Endothelial cell of umbilical vein (primary cell): ENCODE measurements around the gene CDKN1C. TPM values are rescaled to one million over a fixed set of nuclear protein-coding genes. Genes with fewer than 3 reads are reported as not detected.

Experiments used
- BruUV-seq: library from RNA; stranded (reverse); fragments of 400-500 nt; replicated peaks from 2 replicates; lab custom pipeline; 2021; lab: Mats Ljungman, UMichigan
- CTCF ChIA-PET: fragments of 300-600, 350-600 bp; sonication (Branson Sonifier 250); formaldehyde crosslinking; loops from one replicate; lab custom pipeline; 2021; ENCODE audit warnings: antibody characterized with exemption, inconsistent platforms; lab: Charles Lee
- POLR2A ChIA-PET: fragments of 300-600, 350-600 bp; sonication (Branson Sonifier 250); formaldehyde crosslinking; loops from one replicate; lab custom pipeline; 2021; ENCODE audit warnings: antibody characterized with exemption, inconsistent platforms; lab: Charles Lee
- DNase-seq: peaks from one replicate; pipeline ENCODE4 v3.0.0-alpha.2; 2011; ENCODE audit warnings: low read depth, low spot score
- FAIRE-seq: peaks from 2 replicates; lab custom pipeline; 2011; peaks lifted over from hg19 to GRCh38; lab: Jason Lieb, UNC
- H2AFZ ChIP-seq: 2 replicates; pipeline ENCODE4 v1.6.0; 2012; ENCODE audit warnings: low read depth, low read length, control low read depth, inconsistent platforms
- H3K27ac ChIP-seq: 2 replicates; pipeline ENCODE4 v1.5.1; 2011; ENCODE audit warnings: low read depth, mild to moderate bottlenecking, control low read depth, low read length, moderate library complexity; ENCODE audit not compliant: insufficient read depth
- H3K27me3 ChIP-seq, 2 experiments: 2 replicates each; pipeline versions ENCODE4 v1.6.0 to v1.6.1; 2011; ENCODE audit warnings: low read length in 2 of 2, mixed read lengths in 1 of 2; ENCODE audit not compliant: control insufficient read depth in 2 of 2, insufficient read depth in 2 of 2
- H3K36me3 ChIP-seq, 2 experiments: 2 replicates in 1 of 2; 3 replicates in 1 of 2; pipeline ENCODE4 v1.5.1; 2011; ENCODE audit warnings: low read length in 2 of 2, mild to moderate bottlenecking in 1 of 2, moderate library complexity in 1 of 2; ENCODE audit not compliant: control insufficient read depth in 2 of 2, insufficient read depth in 2 of 2; ENCODE audit errors: extremely low read depth in 1 of 2
- H3K4me1 ChIP-seq: 3 replicates; pipeline ENCODE4 v1.5.1; 2011; ENCODE audit warnings: mild to moderate bottlenecking, low read length; ENCODE audit not compliant: control insufficient read depth, insufficient read depth; ENCODE audit errors: extremely low read depth
- H3K4me2 ChIP-seq: 2 replicates; pipeline ENCODE4 v1.6.1; 2011; ENCODE audit warnings: low read length, control low read depth, mixed read lengths; ENCODE audit not compliant: insufficient read depth
- H3K4me3 ChIP-seq, 3 experiments: fragments of 200-600 bp in 1 of 3; sonication (generic), shearing (Covaris generic) in 1 of 3; replicated peaks in 1 of 3; 2 replicates each; pipeline ENCODE4 v1.5.1; 2011 to 2016; ENCODE audit warnings: control low read depth in 3 of 3, low read length in 3 of 3, mild to moderate bottlenecking in 2 of 3, inconsistent platforms in 1 of 3, low read depth in 1 of 3, moderate library complexity in 1 of 3; ENCODE audit not compliant: insufficient read depth in 1 of 3
- H3K79me2 ChIP-seq: 2 replicates; pipeline ENCODE4 v1.6.0; 2012; ENCODE audit warnings: low read length, inconsistent platforms; ENCODE audit not compliant: control insufficient read depth, insufficient read depth
- H3K9ac ChIP-seq: replicated peaks from 2 replicates; pipeline ENCODE3; 2011; ENCODE audit warnings: low read length, control low read depth; ENCODE audit not compliant: insufficient read depth; ENCODE audit errors: extremely low read depth
- H3K9me1 ChIP-seq: replicated peaks from 3 replicates; pipeline ENCODE4 v1.6.0; 2011; ENCODE audit warnings: mild to moderate bottlenecking, low read length; ENCODE audit not compliant: control insufficient read depth, insufficient read depth; ENCODE audit errors: extremely low read depth
- H3K9me3 ChIP-seq: replicated peaks from 2 replicates; pipeline ENCODE4 v1.5.1; 2012; ENCODE audit warnings: low read length, inconsistent platforms; ENCODE audit not compliant: control insufficient read depth, insufficient read depth
- H4K20me1 ChIP-seq: replicated peaks from 2 replicates; pipeline ENCODE3; 2011; ENCODE audit warnings: mild to moderate bottlenecking, low read length; ENCODE audit not compliant: control insufficient read depth, insufficient read depth; ENCODE audit errors: extremely low read depth
- CTCF ChIP-seq, 2 donors: IDR thresholded peaks; 1 replicate in 1 of 2; 2 replicates in 1 of 2; pipeline ENCODE4 v1.5.1; 2011; ENCODE audit warnings: low read length in 2 of 2, mild to moderate bottlenecking in 2 of 2, moderate library complexity in 2 of 2, control low read depth in 1 of 2, inconsistent platforms in 1 of 2, low read depth in 1 of 2; ENCODE audit not compliant: insufficient read depth in 1 of 2; ENCODE audit errors: extremely low read depth in 1 of 2
- FOS ChIP-seq: IDR thresholded peaks from 2 replicates; pipeline ENCODE4 v1.6.1; 2011; ENCODE audit warnings: mild to moderate bottlenecking, low read length, moderate library complexity, borderline replicate concordance; ENCODE audit not compliant: insufficient read depth
- GATA2 ChIP-seq: IDR thresholded peaks from 2 replicates; pipeline ENCODE4 v1.7.0; 2011; ENCODE audit warnings: low read depth, mild to moderate bottlenecking, moderate library complexity, mixed read lengths, low read length; ENCODE audit not compliant: insufficient read length, insufficient read depth
- JUN ChIP-seq: IDR thresholded peaks from 2 replicates; pipeline ENCODE4 v1.6.1; 2011; ENCODE audit warnings: borderline replicate concordance, low read depth; ENCODE audit not compliant: insufficient read length, insufficient read depth
- MAX ChIP-seq: IDR thresholded peaks from 2 replicates; pipeline ENCODE4 v1.6.1; 2011; ENCODE audit not compliant: insufficient read depth, insufficient read length
- MYC ChIP-seq: IDR thresholded peaks from one replicate; pipeline ENCODE4 v1.6.1; 2011; ENCODE audit warnings: mild to moderate bottlenecking, low read depth, low read length
- POLR2A ChIP-seq: IDR thresholded peaks from 2 replicates; pipeline ENCODE4 v1.6.1; 2012; ENCODE audit warnings: low read depth, mild to moderate bottlenecking, control low read depth, low read length
- POLR2AphosphoS5 ChIP-seq: IDR thresholded peaks from 2 replicates; pipeline ENCODE4 v1.6.1; 2012; ENCODE audit warnings: low read depth, mild to moderate bottlenecking, control low read depth, low read length, moderate library complexity; ENCODE audit not compliant: insufficient read depth
- dilution Hi-C: fragments of 300-500 bp; cut with MboI; formaldehyde crosslinking; loops from one replicate; pipeline ENCODE4 v1.15.0; 2019; ENCODE audit warnings: low sequenced_read_pairs; ENCODE audit not compliant: extremely low pct_ligation_motif_present
- intact Hi-C: fragments of 100-400 bp; cut with micrococcal nuclease; formaldehyde crosslinking; loops from one replicate; pipeline ENCODE4 v1.10.0; 2022
- polyA plus RNA-seq, 4 experiments: library from polyadenylated mRNA; depleted of rRNA in 3 of 4; stranded (reverse) in 3 of 4; unstranded in 1 of 4; fragments of >200 nt; gene quantifications; 2 replicates each; pipeline versions ENCODE4 v1.2.1 to v1.2.3, GENCODE V29; 2011 to 2012; ENCODE audit warnings: missing spikeins in 1 of 4
- total RNA-seq: library from RNA; stranded (reverse); gene quantifications from 2 replicates; pipeline ENCODE4 v1.2.3, GENCODE V29; 2021

The CDKN1C gene
- total and polyA plus RNA-seq, 2 donors (not counting 3 experiments of a cell fraction or from before 2014, with no cell fraction given) = 4.1 to 9.0 TPM

GRCh38 chr11:2877474-2877873, 8.1 kb downstream of the CDKN1C start:
- BruUV-seq = no TSS peak
- H3K27me3 ChIP-seq = peaks cover 0 to 2% of the 10 kb centered on the region in 2 experiments
- H3K27ac ChIP-seq = no peak overlapping the region
- H3K9me1 ChIP-seq = no peaks in the 10 kb centered on the region
- intact Hi-C loops (no loop called here), dilution Hi-C loops (no loop called here)
- TF ChIP-seq MYC (no peak), CTCF (IDR thresholded peaks at IDR 0.05; ENCODE audit: extremely low read depth in 1 of 2, insufficient read depth in 1 of 2, low read depth in 1 of 2, low read length in 2 of 2) (no peak), FOS (no peak), MAX (no peak), POLR2A (no peak), POLR2AphosphoS5 (no peak), JUN (no peak), GATA2 (no peak)
- POLR2A ChIA-PET = no interaction called here
- H3K4me1 ChIP-seq = no peaks in the 10 kb centered on the region
- no peak for DNase-seq
- CTCF ChIA-PET = interaction anchor here (1.4 to 1.6 kb wide), 2 partner anchors 344 to 346 kb away, joined by 4 to 5 read pairs; no protein-coding TSS in a partner anchor
- H4K20me1 ChIP-seq = no peaks in the 10 kb centered on the region
- H2AFZ ChIP-seq = no peak overlapping the region
- no peak overlapping the region for H3K4me2 ChIP-seq
- H3K4me3 ChIP-seq = no peak overlapping the region
- no peak for FAIRE-seq
- no peaks in the 10 kb centered on the region for H3K36me3 ChIP-seq
- H3K9ac ChIP-seq = no peak overlapping the region
- H3K79me2 ChIP-seq = no peaks in the 10 kb centered on the region
- H3K9me3 ChIP-seq = no peaks in the 10 kb centered on the region
